Muscle of back (tissue), 13 donors: ENCODE measurements around the gene EVI5L. TPM values are rescaled to one million over a fixed set of nuclear protein-coding genes. Genes with fewer than 3 reads are reported as not detected.
"Not testable (repeated sequence)": the region's sequence is repeated elsewhere in the genome, so short reads cannot be mapped to it uniquely, and the experiment has no call there.

Source experiments
- DNase-seq, 3 donors: peaks; one replicate each; pipeline versions ENCODE4 v3.0.0 to v3.0.0-alpha.2; 2013
- long read RNA-seq, 9 donors: transcript quantifications; one replicate each; lab custom pipeline, GENCODE V29; 2026
- polyA plus RNA-seq, 10 donors: library from polyadenylated mRNA; unstranded; fragments of 120-200 nt; gene quantifications; one replicate each; pipeline ENCODE4 v1.2.1, GENCODE V29; 2013; ENCODE audit not compliant: insufficient read length in 10 of 10

The EVI5L gene
- polyA plus RNA-seq: 10 to 100 TPM; 11.1 to 14.8 (median 13.3) TPM
- long read RNA-seq, donor 1, partial matches to known transcripts: 16 of 27 reads
- long read RNA-seq, donor 1, other reads (novel, unspliced or antisense): 11 of 27 reads
- long read RNA-seq, donor 2, partial matches to known transcripts: 0 of 1 reads
- long read RNA-seq, donor 2, other reads (novel, unspliced or antisense): 0 of 1 reads
- long read RNA-seq, donor 3: 0 reads
- long read RNA-seq, donor 4: 0 reads
- long read RNA-seq, donor 5, partial matches to known transcripts: 34 of 34 reads
- long read RNA-seq, donor 5, other reads (novel, unspliced or antisense): 0 of 34 reads
- long read RNA-seq, donor 6, partial matches to known transcripts: 147 of 147 reads
- long read RNA-seq, donor 6, other reads (novel, unspliced or antisense): 0 of 147 reads
- long read RNA-seq, donor 7, partial matches to known transcripts: 5 of 5 reads
- long read RNA-seq, donor 7, other reads (novel, unspliced or antisense): 0 of 5 reads
- long read RNA-seq, donor 8: 0 reads
- long read RNA-seq, donor 9: 0 reads

GRCh38 chr19:7829561-7830271, at the start of gene EVI5L:
Gene EVI5L (plus strand): TSS chr19:7830218. CDS start chr19:7846543, 16,325 bp downstream.
- peak; percentile 98 to 100 (median 99) for DNase-seq

DNA sequence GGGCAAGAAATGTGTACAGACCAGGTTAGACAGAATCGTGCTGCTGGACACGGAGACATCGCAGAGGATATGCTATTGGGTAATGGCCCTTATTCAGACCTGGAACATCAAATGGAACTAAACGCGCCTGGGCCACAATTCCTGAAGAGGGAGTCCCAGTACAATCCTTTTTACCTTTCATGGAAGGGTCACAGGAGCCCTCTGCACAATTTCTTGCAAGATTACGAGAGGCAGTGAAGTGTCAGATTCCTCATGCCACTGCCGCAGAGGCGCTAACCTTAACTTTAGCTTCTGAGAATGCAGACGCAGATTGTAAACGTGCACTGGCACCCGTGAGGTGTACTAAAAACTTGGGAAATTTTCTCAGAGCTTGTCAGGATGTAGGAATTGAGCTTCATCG, 48.9 kb upstream of the EVI5L start:
- DNase-seq: no peak

DNA sequence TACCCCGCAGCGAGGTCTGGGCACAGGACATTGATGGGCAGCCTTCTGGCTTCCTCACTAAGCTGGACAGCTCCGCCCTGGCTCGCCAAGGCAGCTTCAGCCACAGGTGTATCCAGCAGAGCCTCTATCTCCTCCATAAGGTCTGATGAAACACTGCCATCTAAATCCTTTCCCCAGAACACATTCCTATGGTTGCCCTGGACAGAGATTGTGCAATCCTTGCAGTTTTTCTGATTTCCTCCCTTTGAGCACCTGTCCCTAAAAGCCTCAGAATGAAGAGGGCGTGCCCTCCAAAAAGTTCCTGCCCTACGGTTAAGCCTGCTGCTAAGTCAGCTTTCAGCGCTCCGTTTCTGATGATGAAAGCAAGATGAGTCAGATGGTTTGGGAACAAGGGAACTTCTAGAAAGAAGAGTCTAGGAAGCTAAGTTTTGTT, 46.0 kb upstream of the EVI5L start:
- DNase-seq: no peak

- no peak for DNase-seq
These were observed 45.2 kb upstream of the EVI5L start for GRCh38 chr19:7784856-7785255.

DNA sequence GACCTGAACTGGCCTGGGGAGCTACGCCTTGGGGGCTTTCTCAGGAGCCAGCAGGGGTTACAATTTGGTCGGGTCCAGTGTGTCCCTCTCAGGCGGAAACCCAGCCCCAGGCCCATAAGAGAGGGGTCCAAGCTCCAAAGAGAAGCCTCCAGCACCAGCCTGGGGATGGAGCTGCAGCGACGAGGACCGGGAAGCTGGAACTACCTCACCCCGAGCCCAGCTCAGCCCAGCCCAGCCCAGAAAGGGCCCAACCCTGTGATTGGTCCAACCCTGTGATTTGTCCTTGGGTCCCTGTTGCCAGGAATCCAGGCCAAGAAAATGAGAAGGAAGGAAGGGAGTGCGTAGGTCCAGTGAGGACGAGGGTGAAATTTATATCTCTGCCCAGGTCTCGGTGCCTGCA, 42.9 kb upstream of the EVI5L start:
- DNase-seq: no peak

DNA sequence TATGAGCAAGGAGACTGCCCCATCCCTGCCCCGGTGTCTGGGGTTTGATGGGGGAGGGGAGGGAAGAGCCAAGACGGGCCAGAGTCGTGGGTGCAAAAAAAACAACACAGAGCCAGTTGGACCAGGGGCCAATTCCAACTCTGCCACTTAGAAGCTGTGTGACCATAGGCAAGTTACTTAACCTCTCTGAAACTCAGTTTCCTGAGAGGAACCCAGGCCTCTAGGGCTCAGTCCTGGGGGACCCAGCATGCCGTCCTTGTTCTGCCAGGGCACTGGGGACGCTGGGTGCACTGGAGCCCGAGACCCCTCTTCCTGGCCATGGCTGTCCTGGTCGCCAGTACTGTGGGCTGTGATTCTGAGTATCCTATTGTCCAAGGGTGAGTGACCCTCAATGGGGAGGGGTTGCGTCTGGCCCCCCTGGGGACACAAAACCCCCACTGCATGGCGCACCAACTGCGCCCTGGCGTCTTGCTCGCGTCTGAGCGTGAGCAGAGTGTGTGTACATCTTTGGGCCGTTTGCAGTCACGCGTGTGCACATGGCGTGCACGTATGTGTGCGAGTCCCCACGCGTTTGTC, 42.3 kb upstream of the EVI5L start:
- DNase-seq: no peak

DNA sequence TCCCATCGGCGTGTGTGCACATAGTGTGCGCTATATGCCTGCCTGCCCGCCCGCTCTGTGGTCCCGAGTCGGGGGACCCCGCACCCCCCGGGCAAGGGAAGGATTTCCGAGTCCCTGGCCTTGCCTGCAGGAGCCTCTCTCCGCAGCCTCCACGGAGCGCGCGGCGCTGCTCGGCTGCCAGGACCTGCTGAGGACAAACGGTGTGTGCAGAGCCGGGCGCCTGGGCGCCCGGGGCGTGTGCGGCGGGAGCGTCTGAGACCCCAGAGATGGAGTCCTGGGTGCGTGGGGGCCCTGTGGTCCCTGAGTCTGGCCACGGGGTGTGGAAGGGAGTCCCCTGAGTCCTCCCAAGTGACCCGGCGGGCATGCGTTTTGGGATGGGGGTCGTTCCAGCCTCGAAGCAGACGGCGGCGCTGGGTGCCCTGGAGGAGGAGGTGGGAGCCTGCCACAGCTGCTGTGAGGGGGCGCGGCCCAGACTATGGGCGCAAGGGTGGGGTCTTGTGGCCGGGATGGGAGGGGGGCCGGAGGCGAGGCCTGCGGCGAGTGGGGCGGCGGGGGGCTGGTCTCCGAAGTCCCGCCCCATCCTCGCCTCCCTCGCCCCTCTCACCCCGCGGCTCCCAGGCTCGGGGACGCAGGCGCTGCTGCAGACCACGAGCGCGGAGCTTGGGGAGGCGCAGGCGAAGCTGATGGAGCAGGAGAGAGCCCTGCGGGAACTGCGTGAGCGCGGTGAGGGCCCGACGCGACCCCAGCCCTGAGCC, 41.7 kb upstream of the EVI5L start:
- no peak for DNase-seq

DNA sequence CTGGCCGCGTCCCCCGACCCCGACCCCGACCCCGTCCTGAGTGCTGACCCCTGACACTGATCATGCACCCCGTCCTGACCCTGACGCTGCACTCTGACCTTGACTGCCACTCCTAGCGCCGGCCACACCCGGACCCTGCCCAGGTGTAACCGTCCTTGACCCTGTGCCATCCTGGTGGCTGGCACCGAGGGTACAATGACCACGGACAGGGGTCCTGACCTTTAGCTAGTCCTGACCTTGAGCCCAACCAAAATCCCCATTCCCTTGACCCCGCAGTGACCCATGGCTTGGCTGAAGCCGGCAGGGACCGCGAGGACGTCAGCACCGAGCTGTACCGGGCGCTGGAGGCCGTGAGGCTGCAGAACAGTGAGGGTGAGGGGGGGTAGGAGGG, 41.1 kb upstream of the EVI5L start:
- no peak for DNase-seq

- DNase-seq: no peak
These were observed 40.6 kb upstream of the EVI5L start for GRCh38 chr19:7789447-7789846.

- no peak for DNase-seq
These were observed 39.6 kb upstream of the EVI5L start for GRCh38 chr19:7790416-7790815.

DNA sequence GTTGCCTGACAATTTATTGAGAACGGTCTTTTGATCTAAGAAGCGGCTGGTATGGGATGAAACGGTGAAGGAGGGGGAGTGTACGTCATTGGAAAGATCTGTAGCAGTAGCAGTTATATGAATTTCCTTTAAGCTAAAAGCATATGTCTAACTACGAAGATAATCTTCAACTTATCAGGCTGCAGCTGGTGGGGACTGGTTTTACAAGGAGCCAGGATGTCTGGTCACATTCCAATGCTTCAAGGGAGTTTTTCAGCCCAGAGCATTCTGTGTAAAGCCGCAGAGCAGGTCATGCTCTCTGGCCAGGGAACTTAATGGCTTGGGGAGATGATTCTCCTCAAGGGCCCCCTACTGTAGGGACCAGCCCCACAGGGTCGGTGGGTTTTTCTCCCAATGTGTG, 37.7 kb upstream of the EVI5L start:
- no peak for DNase-seq

GRCh38 chr19:7792701-7793100, 37.3 kb upstream of the EVI5L start:
- DNase-seq: not testable (repeated sequence)

GRCh38 chr19:7793493-7793892, 36.5 kb upstream of the EVI5L start:
- DNase-seq: no peak

- DNase-seq: no peak
These were observed 34.4 kb upstream of the EVI5L start for GRCh38 chr19:7795555-7796161.

DNA sequence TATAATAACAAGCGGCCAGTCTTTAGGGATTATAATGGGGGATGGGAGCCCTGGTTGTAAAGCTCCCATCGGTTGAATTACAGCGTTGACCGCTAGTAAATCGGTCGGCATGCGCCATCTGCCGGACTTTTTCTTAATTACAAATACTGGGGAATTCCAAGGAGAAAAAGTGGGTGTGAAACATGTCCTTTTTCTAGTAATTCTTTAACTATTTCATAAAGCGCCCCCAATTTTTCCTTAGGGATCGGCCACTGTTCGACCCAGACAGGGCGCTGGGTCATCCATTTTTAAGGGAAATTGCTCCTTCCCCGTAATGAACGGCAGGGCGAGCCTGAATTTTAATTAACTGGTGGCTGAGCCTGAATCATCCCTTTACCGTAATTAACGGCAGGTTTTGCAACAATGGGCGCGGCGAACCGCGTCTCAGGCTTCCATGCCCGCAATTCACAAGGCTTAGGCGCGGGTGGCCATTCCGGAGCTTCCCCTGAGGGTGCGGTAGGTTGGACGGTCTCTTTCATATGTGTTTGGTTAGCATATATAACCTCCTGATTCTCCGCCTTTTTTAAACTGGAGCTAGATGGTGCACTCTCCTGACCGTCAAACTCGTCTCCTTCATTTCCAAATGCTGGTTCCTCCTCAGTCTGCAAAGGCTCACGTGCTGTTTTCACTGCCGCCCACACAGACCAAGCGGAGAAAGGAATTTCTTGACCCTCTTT, 30.2 kb upstream of the EVI5L start:
- DNase-seq: peak; percentile 55 to 75 (median 67)

- DNase-seq: no peak
These were observed 28.9 kb upstream of the EVI5L start for GRCh38 chr19:7801020-7801570.

- DNase-seq: no peak
These were observed 23.8 kb upstream of the EVI5L start for GRCh38 chr19:7806234-7806633.

- DNase-seq: no peak
These were observed 23.1 kb upstream of the EVI5L start for GRCh38 chr19:7806876-7807275.

DNA sequence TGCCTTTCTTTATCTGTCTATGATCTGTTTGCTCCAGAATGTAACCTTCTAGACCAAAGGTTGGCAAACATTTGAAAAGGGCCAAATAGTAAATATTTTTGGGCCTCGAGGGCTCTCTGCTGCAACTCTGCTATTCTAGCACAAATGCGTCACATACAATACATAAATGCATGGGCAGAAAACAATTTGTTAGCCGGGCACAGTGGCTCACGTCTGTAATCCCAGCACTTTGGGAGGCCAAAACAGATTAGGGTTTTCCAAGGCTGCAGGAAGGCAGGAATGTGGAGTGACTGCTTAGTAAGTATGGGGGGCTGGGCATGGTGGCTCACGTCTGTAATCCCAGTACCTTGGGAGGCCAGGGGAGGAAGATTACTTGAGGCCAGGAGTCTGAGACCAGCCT, 21.9 kb upstream of the EVI5L start:
- DNase-seq: no peak

DNA sequence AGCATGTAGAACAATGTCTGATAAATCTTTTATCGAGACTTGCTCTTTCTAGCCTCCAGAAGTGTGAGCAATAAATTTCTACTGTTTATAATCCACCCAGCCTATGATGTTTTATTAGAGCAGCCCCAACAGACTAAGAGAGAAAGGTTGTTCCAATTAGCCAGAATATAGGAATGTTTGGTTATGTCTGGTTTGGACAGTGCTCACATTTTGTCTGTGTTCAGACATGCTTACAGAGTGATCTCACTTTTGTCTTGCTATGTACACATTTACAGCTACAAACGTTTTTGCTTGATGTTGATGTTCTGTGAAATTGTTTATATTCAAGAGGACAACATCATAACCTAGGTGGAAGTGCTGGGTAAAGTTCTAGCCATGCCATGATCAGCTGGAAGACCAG, 18.0 kb upstream of the EVI5L start:
- no peak for DNase-seq
